ENCODE data around the gene TMEM138. TPM values are rescaled to one million over a fixed set of nuclear protein-coding genes. Genes with fewer than 3 reads are reported as not detected.

TMEM138 gene
- total RNA-seq, 1 experiment from 2014 or later = 38.8 TPM

DNA sequence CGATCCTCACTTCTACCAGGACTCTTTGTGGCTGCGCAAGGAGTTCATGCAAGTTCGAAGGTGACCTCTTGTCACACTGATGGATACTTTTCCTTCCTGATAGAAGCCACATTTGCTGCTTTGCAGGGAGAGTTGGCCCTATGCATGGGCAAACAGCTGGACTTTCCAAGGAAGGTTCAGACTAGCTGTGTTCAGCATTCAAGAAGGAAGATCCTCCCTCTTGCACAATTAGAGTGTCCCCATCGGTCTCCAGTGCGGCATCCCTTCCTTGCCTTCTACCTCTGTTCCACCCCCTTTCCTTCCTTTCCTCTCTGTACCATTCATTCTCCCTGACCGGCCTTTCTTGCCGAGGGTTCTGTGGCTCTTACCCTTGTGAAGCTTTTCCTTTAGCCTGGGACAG lies 6.5 kb downstream of the TMEM138 start:
- no peak overlapping the region for H3K27ac Mint-ChIP-seq
- DNase-seq (ENCODE audit: low spot score) (no peak), ATAC-seq (no peak)
- POLR2A ChIA-PET = no interaction called here
- peaks cover 2% of the 10 kb centered on the region for H3K4me1 Mint-ChIP-seq
- peaks cover 86% of the 10 kb centered on the region for H3K36me3 Mint-ChIP-seq
- peaks cover 13% of the 10 kb centered on the region for H3K9me3 Mint-ChIP-seq
- H3K4me3 Mint-ChIP-seq = no peak overlapping the region
- no peak for TF ChIP-seq SP1 (CRISPR knock-in tag; conservative IDR thresholded peaks at IDR 0.05)
- no peak for TF ChIP-seq ZNF396 (CRISPR knock-in tag; IDR thresholded peaks at IDR 0.05; ENCODE audit: borderline replicate concordance)
- TF ChIP-seq ZNF121 (CRISPR knock-in tag; IDR thresholded peaks at IDR 0.05) = no peak
- no peak for TF ChIP-seq CREB1 (CRISPR knock-in tag; IDR thresholded peaks at IDR 0.05)
- TF ChIP-seq, protein P1, sequence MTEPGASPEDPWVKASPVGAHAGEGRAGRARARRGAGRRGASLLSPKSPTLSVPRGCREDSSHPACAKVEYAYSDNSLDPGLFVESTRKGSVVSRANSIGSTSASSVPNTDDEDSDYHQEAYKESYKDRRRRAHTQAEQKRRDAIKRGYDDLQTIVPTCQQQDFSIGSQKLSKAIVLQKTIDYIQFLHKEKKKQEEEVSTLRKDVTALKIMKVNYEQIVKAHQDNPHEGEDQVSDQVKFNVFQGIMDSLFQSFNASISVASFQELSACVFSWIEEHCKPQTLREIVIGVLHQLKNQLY (CRISPR knock-in tag; IDR thresholded peaks at IDR 0.05) = no peak
- TF ChIP-seq, protein P2, sequence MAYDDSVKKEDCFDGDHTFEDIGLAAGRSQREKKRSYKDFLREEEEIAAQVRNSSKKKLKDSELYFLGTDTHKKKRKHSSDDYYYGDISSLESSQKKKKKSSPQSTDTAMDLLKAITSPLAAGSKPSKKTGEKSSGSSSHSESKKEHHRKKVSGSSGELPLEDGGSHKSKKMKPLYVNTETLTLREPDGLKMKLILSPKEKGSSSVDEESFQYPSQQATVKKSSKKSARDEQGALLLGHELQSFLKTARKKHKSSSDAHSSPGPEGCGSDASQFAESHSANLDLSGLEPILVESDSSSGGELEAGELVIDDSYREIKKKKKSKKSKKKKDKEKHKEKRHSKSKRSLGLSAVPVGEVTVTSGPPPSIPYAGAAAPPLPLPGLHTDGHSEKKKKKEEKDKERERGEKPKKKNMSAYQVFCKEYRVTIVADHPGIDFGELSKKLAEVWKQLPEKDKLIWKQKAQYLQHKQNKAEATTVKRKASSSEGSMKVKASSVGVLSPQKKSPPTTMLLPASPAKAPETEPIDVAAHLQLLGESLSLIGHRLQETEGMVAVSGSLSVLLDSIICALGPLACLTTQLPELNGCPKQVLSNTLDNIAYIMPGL (CRISPR knock-in tag; IDR thresholded peaks at IDR 0.05) = no peak
- TF ChIP-seq, protein P3, sequence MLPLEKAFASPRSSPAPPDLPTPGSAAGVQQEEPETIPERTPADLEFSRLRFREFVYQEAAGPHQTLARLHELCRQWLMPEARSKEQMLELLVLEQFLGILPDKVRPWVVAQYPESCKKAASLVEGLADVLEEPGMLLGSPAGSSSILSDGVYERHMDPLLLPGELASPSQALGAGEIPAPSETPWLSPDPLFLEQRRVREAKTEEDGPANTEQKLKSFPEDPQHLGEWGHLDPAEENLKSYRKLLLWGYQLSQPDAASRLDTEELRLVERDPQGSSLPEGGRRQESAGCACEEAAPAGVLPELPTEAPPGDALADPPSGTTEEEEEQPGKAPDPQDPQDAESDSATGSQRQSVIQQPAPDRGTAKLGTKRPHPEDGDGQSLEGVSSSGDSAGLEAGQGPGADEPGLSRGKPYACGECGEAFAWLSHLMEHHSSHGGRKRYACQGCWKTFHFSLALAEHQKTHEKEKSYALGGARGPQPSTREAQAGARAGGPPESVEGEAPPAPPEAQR (CRISPR knock-in tag; IDR thresholded peaks at IDR 0.05) = no peak
- TF ChIP-seq ZNF671 (CRISPR knock-in tag; IDR thresholded peaks at IDR 0.05) = no peak
- TF ChIP-seq FOXK1 (CRISPR knock-in tag; IDR thresholded peaks at IDR 0.05) = no peak
- TF ChIP-seq MYBL2 (CRISPR knock-in tag; IDR thresholded peaks at IDR 0.05) = no peak
- TF ChIP-seq, protein P4, sequence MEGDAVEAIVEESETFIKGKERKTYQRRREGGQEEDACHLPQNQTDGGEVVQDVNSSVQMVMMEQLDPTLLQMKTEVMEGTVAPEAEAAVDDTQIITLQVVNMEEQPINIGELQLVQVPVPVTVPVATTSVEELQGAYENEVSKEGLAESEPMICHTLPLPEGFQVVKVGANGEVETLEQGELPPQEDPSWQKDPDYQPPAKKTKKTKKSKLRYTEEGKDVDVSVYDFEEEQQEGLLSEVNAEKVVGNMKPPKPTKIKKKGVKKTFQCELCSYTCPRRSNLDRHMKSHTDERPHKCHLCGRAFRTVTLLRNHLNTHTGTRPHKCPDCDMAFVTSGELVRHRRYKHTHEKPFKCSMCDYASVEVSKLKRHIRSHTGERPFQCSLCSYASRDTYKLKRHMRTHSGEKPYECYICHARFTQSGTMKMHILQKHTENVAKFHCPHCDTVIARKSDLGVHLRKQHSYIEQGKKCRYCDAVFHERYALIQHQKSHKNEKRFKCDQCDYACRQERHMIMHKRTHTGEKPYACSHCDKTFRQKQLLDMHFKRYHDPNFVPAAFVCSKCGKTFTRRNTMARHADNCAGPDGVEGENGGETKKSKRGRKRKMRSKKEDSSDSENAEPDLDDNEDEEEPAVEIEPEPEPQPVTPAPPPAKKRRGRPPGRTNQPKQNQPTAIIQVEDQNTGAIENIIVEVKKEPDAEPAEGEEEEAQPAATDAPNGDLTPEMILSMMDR (IDR thresholded peaks at IDR 0.05) = no peak
- no peaks in the 10 kb centered on the region for H3K27me3 Mint-ChIP-seq (ENCODE audit: low read depth)
- CTCF ChIA-PET = no interaction called here

DNA sequence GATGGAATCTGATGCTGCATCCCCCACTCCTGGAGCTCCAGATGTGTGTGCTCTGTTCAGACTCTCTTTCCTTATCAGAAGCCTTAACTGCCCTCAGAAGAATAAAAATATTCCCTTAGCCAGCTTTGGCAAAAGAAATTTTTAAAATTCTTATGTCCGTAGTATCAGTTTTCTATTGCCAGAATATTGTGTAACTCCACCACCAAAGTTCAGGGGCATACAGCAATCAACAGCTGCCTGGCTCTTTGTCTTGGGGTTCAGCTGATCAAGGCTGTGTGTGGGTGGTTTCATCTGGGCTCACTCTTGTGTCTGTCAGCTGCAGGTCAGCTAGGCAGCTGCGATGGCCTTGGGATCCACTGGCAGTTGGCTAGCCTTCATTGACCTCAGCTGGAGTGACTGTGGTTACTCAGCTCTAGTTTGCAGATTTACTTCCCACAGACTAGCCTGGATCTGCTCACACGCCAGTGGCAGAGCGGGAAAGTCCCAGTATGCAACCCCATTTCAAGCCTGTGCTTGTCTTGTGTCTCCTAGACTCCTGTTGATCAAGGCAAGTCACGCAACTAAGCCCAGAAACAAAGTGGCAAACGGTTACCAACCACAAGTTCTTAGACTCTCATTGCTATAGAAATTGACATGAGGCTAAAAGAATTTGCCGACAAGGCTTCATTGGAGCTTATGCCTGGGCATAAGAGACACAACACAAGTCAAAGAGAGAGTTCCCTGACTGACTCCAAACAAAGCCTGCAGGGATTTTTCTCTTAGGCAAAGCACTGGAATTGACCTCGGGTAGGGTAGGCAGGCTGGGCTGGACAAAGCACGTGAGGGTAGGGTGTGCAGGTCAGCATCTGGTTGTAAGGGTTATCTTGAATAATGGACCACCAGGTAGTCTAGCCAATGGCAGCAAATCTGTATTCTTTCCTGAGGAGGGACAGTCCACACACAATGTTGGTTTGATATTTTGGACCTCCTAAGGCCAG lies 7.5 kb downstream of the TMEM138 start:
- H3K27ac Mint-ChIP-seq = no peak overlapping the region; the same call in 1 of the 2 replicates
- TF ChIP-seq, protein P5, sequence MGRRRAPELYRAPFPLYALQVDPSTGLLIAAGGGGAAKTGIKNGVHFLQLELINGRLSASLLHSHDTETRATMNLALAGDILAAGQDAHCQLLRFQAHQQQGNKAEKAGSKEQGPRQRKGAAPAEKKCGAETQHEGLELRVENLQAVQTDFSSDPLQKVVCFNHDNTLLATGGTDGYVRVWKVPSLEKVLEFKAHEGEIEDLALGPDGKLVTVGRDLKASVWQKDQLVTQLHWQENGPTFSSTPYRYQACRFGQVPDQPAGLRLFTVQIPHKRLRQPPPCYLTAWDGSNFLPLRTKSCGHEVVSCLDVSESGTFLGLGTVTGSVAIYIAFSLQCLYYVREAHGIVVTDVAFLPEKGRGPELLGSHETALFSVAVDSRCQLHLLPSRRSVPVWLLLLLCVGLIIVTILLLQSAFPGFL (CRISPR knock-in tag; IDR thresholded peaks at IDR 0.05; ENCODE audit: borderline replicate concordance) = no peak
- no peak for TF ChIP-seq ZNF423 (CRISPR knock-in tag; IDR thresholded peaks at IDR 0.05)
- TF ChIP-seq CREM (CRISPR knock-in tag; IDR thresholded peaks at IDR 0.05) = no peak
- TF ChIP-seq, protein P6, sequence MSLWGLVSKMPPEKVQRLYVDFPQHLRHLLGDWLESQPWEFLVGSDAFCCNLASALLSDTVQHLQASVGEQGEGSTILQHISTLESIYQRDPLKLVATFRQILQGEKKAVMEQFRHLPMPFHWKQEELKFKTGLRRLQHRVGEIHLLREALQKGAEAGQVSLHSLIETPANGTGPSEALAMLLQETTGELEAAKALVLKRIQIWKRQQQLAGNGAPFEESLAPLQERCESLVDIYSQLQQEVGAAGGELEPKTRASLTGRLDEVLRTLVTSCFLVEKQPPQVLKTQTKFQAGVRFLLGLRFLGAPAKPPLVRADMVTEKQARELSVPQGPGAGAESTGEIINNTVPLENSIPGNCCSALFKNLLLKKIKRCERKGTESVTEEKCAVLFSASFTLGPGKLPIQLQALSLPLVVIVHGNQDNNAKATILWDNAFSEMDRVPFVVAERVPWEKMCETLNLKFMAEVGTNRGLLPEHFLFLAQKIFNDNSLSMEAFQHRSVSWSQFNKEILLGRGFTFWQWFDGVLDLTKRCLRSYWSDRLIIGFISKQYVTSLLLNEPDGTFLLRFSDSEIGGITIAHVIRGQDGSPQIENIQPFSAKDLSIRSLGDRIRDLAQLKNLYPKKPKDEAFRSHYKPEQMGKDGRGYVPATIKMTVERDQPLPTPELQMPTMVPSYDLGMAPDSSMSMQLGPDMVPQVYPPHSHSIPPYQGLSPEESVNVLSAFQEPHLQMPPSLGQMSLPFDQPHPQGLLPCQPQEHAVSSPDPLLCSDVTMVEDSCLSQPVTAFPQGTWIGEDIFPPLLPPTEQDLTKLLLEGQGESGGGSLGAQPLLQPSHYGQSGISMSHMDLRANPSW (CRISPR knock-in tag; conservative IDR thresholded peaks at IDR 0.05; ENCODE audit: low read depth) = no peak
- no peak for TF ChIP-seq EMX1 (CRISPR knock-in tag; IDR thresholded peaks at IDR 0.05)
- TF ChIP-seq, protein P7, sequence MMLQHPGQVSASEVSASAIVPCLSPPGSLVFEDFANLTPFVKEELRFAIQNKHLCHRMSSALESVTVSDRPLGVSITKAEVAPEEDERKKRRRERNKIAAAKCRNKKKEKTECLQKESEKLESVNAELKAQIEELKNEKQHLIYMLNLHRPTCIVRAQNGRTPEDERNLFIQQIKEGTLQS (CRISPR knock-in tag; conservative IDR thresholded peaks at IDR 0.05) = no peak
- TF ChIP-seq, protein P4 (IDR thresholded peaks at IDR 0.05) = no peak
- TF ChIP-seq SMAD4 (CRISPR knock-in tag; IDR thresholded peaks at IDR 0.05) = no peak
- TF ChIP-seq, protein P1 (CRISPR knock-in tag; IDR thresholded peaks at IDR 0.05) = no peak

More for the DNA sequence above, 7.5 kb downstream of the TMEM138 start:
- H3K4me3 Mint-ChIP-seq = no peak overlapping the region
- peaks cover 83% of the 10 kb centered on the region for H3K36me3 Mint-ChIP-seq
- CTCF ChIA-PET = interaction anchor here (0.6 to 0.7 kb wide), 2 partner anchors 34 to 77 kb away, joined by 3 to 7 read pairs; no protein-coding TSS in a partner anchor
- POLR2A ChIA-PET = no interaction called here
- ATAC-seq (no peak), DNase-seq (ENCODE audit: low spot score) (no peak)
- no peaks in the 10 kb centered on the region for H3K4me1 Mint-ChIP-seq
- peaks cover 13% of the 10 kb centered on the region for H3K9me3 Mint-ChIP-seq
- no peaks in the 10 kb centered on the region for H3K27me3 Mint-ChIP-seq (ENCODE audit: low read depth)
